Pancreas (tissue), 10 donors: ENCODE data around the gene DMWD. TPM values are rescaled to one million over a fixed set of nuclear protein-coding genes. Genes with fewer than 3 reads are reported as not detected.

Experiments used
- ATAC-seq, 4 donors: fragments of 200-7000 bp; cut with Tn5 transposase; one replicate each; pipeline versions ENCODE4 v1.8.0 to v1.9.1; 2020; ENCODE audit warnings: mild to moderate bottlenecking in 4 of 4, moderate library complexity in 4 of 4
- DNase-seq, 6 donors: peaks; one replicate each; pipeline ENCODE4 v3.0.0-alpha.2; 2020
- FAIRE-seq: peaks from 2 replicates; lab custom pipeline; 2012; peaks lifted over from hg19 to GRCh38; lab: Jason Lieb, UNC
- H3K27ac ChIP-seq, 4 donors: fragments of 200-600 bp; sonication (generic); 1 replicate in 3 of 4; 2 replicates in 1 of 4; pipeline versions ENCODE4 v1.5.0 to v1.8.0; 2020
- H3K27me3 ChIP-seq, 4 donors: fragments of 200-600 bp; one replicate each; pipeline ENCODE4 v1.8.0; 2021
- H3K36me3 ChIP-seq, 3 donors: fragments of 200-600 bp; sonication (generic) in 1 of 3; one replicate each; pipeline versions ENCODE4 v1.5.0 to v1.8.0; 2020 to 2021
- H3K4me1 ChIP-seq, 3 donors: fragments of 200-600 bp; one replicate each; pipeline ENCODE4 v1.8.0; 2021
- H3K4me3 ChIP-seq, 4 donors: fragments of 200-600 bp; sonication (generic) in 2 of 4; one replicate each; pipeline versions ENCODE4 v1.5.0 to v1.8.0; 2020 to 2021
- H3K9me3 ChIP-seq, 4 donors: fragments of 200-600 bp; one replicate each; pipeline ENCODE4 v1.8.0; 2021
- CTCF ChIP-seq, 4 donors: fragments of 200-600 bp; sonication (generic) in 3 of 4; IDR thresholded peaks; one replicate each; pipeline versions ENCODE4 v1.5.0 to v1.8.0; 2021; ENCODE audit warnings: antibody characterized with exemption in 4 of 4
- WGBS, 2 donors: extraction: QIAGEN DNeasy Blood & Tissue Kit; methylation state at CpG; one replicate each; pipeline ENCODE4 v1.1.7; 2013; 5-methylcytosine and 5-hydroxymethylcytosine counted together
- intact Hi-C, 3 donors: fragments of 100-400 bp; cut with DNase I; formaldehyde crosslinking; loops; one replicate each; pipeline versions ENCODE4 v1.11.1 to v1.14.2; 2022
- polyA plus RNA-seq, 2 donors: library from polyadenylated mRNA; stranded (reverse); fragments of 200-250 nt; gene quantifications; one replicate each; pipeline ENCODE4 v1.2.3, GENCODE V29; 2013
- total RNA-seq, 6 donors: library from RNA; stranded (reverse); fragmentation: NEBNext Ultra II Directional in 4 of 6; extraction: Animal tissue kit (Norgen Biotek cat#: 25700) in 4 of 6; gene quantifications; one replicate each; pipeline versions ENCODE4 v1.2.1 to v1.2.4, GENCODE V29; 2021 to 2023
- donor health status: healthy with polysubstance abuse.
- donor health status: DM: no; HTN: no; CAD: no; lungs with moderate emphysema.
- donor health status: DM: no; HTN: no; CAD: no.
- donor health status: control.
- donor health status: control.
- donor health status: Bipolar disorder and iron deficiency.
- donor health status: DM: yes; HTN: yes; CAD: no.
- donor health status: DM: no; HTN: no; CAD: no.
- donor health status: DM: no; HTN: no; CAD: no.
- donor health status: DM: yes; HTN: yes; CAD: no.

The DMWD gene
- total and polyA plus RNA-seq, 8 donors = 14.2 to 39.8 (median 18.6) TPM

GRCh38 chr19:45747513-45747912 is 45.1 kb downstream of the DMWD start:
- no peak overlapping the region for H3K27ac ChIP-seq
- H3K27me3 ChIP-seq = no peaks in the 10 kb centered on the region
- DNase-seq (no peak), ATAC-seq (no peak), FAIRE-seq (no peak)
- no peak for TF ChIP-seq CTCF (IDR thresholded peaks at IDR 0.05)
- H3K36me3 ChIP-seq = no peaks in the 10 kb centered on the region
- no peaks in the 10 kb centered on the region for H3K4me1 ChIP-seq
- H3K9me3 ChIP-seq = no peaks in the 10 kb centered on the region
- intact Hi-C loops = no loop called here
- H3K4me3 ChIP-seq = no peak overlapping the region
- 70 to 71% methylated on average over 5 of the region's 5 CpGs for WGBS, 2 donors

- no peak for DNase-seq
- intact Hi-C loops = no loop called here
These were observed 45.8 kb downstream of the DMWD start for GRCh38 chr19:45746866-45747265.

GRCh38 chr19:45745606-45746005 is 47.0 kb downstream of the DMWD start:
- ATAC-seq = no peak
- no peak for TF ChIP-seq CTCF (IDR thresholded peaks at IDR 0.05)
- no peaks in the 10 kb centered on the region for H3K4me1 ChIP-seq
- H3K36me3 ChIP-seq = no peaks in the 10 kb centered on the region
- H3K27ac ChIP-seq = no peak overlapping the region
- H3K4me3 ChIP-seq = no peak overlapping the region
- intact Hi-C loops = no loop called here
- WGBS, 2 donors = 87 to 95% methylated on average over 6 of the region's 6 CpGs
- H3K27me3 ChIP-seq = no peaks in the 10 kb centered on the region
- no peak for DNase-seq
- FAIRE-seq = no peak
- no peaks in the 10 kb centered on the region for H3K9me3 ChIP-seq

More at GRCh38 chr19:45746866-45747265, 45.8 kb downstream of the DMWD start:
- no peak for ATAC-seq
- no peaks in the 10 kb centered on the region for H3K27me3 ChIP-seq
- H3K9me3 ChIP-seq = no peaks in the 10 kb centered on the region
- 65 to 75% methylated on average over 5 of the region's 5 CpGs for WGBS, 2 donors
- H3K36me3 ChIP-seq = no peaks in the 10 kb centered on the region
- H3K4me3 ChIP-seq = no peak overlapping the region
- TF ChIP-seq CTCF (IDR thresholded peaks at IDR 0.05) = no peak
- no peak for FAIRE-seq
- no peaks in the 10 kb centered on the region for H3K4me1 ChIP-seq
- H3K27ac ChIP-seq = no peak overlapping the region

GRCh38 chr19:45742969-45743368 is 49.7 kb downstream of the DMWD start:
- intact Hi-C loops = no loop called here
- no peak for ATAC-seq
- H3K27ac ChIP-seq = no peak overlapping the region
- no peaks in the 10 kb centered on the region for H3K9me3 ChIP-seq
- no peak for FAIRE-seq
- no peaks in the 10 kb centered on the region for H3K4me1 ChIP-seq
- 70 to 71% methylated on average over 4 of the region's 4 CpGs for WGBS, 2 donors
- H3K27me3 ChIP-seq = no peaks in the 10 kb centered on the region
- H3K4me3 ChIP-seq = no peak overlapping the region
- no peak for TF ChIP-seq CTCF (IDR thresholded peaks at IDR 0.05)
- H3K36me3 ChIP-seq = no peaks in the 10 kb centered on the region
- no peak for DNase-seq

- Histone ChIP-seq H3K27me3 (no peaks in the 10 kb centered on the region), H3K4me1 (no peaks in the 10 kb centered on the region), H3K9me3 (no peaks in the 10 kb centered on the region), H3K36me3 (no peaks in the 10 kb centered on the region), H3K27ac (no peak overlapping the region), H3K4me3 (no peak overlapping the region)
- WGBS, 2 donors = 75 to 87% methylated on average over 10 of the region's 10 CpGs
- FAIRE-seq (no peak), DNase-seq (no peak), ATAC-seq (no peak)
- intact Hi-C loops = no loop called here
- no peak for TF ChIP-seq CTCF (IDR thresholded peaks at IDR 0.05)
These were observed 52.9 kb downstream of the DMWD start for GRCh38 chr19:45739498-45740439.
